Osteocyte (in vitro differentiated cells): ENCODE data around the gene ZMIZ1. TPM values are rescaled to one million over a fixed set of nuclear protein-coding genes. Genes with fewer than 3 reads are reported as not detected.

Source experiments
- DNase-seq: peaks from one replicate; pipeline ENCODE4 v3.0.0; 2021; ENCODE audit warnings: mixed read lengths; ENCODE audit not compliant: unreplicated experiment; ENCODE audit errors: extremely low spot score
- H3K27ac Mint-ChIP-seq: one replicate; pipeline ENCODE4 v1.8.0; 2021; ENCODE audit warnings: mild to moderate bottlenecking, mixed read lengths; ENCODE audit not compliant: unreplicated experiment
- H3K27me3 Mint-ChIP-seq: one replicate; pipeline ENCODE4 v1.8.0; 2021; ENCODE audit warnings: mixed read lengths; ENCODE audit not compliant: unreplicated experiment
- H3K36me3 Mint-ChIP-seq: one replicate; pipeline ENCODE4 v1.8.0; 2021; ENCODE audit warnings: mixed read lengths; ENCODE audit not compliant: unreplicated experiment
- H3K4me1 Mint-ChIP-seq: one replicate; pipeline ENCODE4 v1.8.0; 2021; ENCODE audit warnings: mixed read lengths; ENCODE audit not compliant: unreplicated experiment
- H3K4me3 Mint-ChIP-seq: one replicate; pipeline ENCODE4 v1.8.0; 2021; ENCODE audit warnings: mild to moderate bottlenecking, moderate library complexity, mixed read lengths; ENCODE audit not compliant: unreplicated experiment
- H3K9me3 Mint-ChIP-seq: one replicate; pipeline ENCODE4 v1.8.0; 2021; ENCODE audit warnings: mixed read lengths; ENCODE audit not compliant: unreplicated experiment
- CTCF ChIP-seq: fragments of 200-600 bp; sonication (generic); IDR thresholded peaks from 2 replicates; pipeline ENCODE4 v1.5.0; 2021; ENCODE audit warnings: antibody characterized with exemption, mild to moderate bottlenecking, moderate library complexity
- total RNA-seq: library from RNA; stranded (reverse); gene quantifications from 2 replicates; pipeline ENCODE4 v1.2.1, GENCODE V29; 2021

Gene ZMIZ1
- total RNA-seq, 1 donor from 2014 or later: 90.5 TPM

- Mint-ChIP-seq H3K4me1 (peaks cover 65% of the 10 kb centered on the region), H3K9me3 (no peaks in the 10 kb centered on the region), H3K36me3 (peaks cover 23% of the 10 kb centered on the region), H3K27ac (peak overlapping the region; percentile 96), H3K4me3 (peak overlapping the region; percentile 32), H3K27me3 (no peaks in the 10 kb centered on the region)
- no peak for DNase-seq
- TF ChIP-seq CTCF: no peak
These were observed 68.6 kb downstream of the ZMIZ1 start for GRCh38 chr10:79137300-79137756.

- peak overlapping the region; percentile 38 for H3K4me3 Mint-ChIP-seq
- H3K9me3 Mint-ChIP-seq: no peaks in the 10 kb centered on the region
- H3K4me1 Mint-ChIP-seq: peaks cover 63% of the 10 kb centered on the region
- H3K27me3 Mint-ChIP-seq: no peaks in the 10 kb centered on the region
- H3K36me3 Mint-ChIP-seq: peaks cover 26% of the 10 kb centered on the region
- TF ChIP-seq CTCF: no peak
- H3K27ac Mint-ChIP-seq: peak overlapping the region; percentile 96
- DNase-seq: no peak
These were observed 69.1 kb downstream of the ZMIZ1 start for GRCh38 chr10:79137826-79138225.

DNA sequence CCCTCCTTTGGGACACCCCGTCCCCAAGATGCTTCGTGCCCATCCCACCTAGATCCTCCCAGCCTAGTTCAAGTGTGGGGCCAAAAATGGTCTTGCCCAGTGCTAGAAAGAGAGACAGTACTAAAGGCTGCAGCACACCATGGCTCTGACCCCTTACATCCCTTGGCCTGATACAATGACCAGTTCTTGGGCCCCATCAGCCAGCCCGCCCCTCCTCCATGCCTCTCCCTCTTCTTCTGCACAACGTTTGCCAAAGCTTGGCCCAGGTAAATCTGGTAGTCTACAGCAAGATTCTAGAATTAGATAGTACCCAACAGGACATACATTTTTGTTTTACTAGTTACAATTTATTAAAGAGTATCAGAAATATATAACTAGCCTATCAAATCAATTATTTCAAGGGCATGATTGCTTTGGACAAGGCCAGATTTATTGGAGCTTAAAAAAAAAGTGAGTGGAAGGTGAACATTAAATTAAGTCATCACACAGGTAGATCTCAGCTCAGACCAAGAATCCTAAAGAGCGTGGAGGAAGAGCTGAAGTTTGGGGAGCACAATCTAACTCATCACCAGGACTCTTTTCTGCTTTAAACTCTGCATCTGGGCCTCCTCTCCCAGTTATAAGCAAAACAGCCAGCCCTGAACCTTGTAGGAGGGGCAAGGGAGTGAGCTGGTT is 69.8 kb downstream of the ZMIZ1 start:
- H3K4me3 Mint-ChIP-seq: peak overlapping the region; percentile 8
- H3K36me3 Mint-ChIP-seq: peaks cover 29% of the 10 kb centered on the region
- no peak for TF ChIP-seq CTCF
- no peak for DNase-seq
- H3K27ac Mint-ChIP-seq: peak overlapping the region; percentile 96
- H3K27me3 Mint-ChIP-seq: no peaks in the 10 kb centered on the region
- peaks cover 56% of the 10 kb centered on the region for H3K4me1 Mint-ChIP-seq
- no peaks in the 10 kb centered on the region for H3K9me3 Mint-ChIP-seq

DNA sequence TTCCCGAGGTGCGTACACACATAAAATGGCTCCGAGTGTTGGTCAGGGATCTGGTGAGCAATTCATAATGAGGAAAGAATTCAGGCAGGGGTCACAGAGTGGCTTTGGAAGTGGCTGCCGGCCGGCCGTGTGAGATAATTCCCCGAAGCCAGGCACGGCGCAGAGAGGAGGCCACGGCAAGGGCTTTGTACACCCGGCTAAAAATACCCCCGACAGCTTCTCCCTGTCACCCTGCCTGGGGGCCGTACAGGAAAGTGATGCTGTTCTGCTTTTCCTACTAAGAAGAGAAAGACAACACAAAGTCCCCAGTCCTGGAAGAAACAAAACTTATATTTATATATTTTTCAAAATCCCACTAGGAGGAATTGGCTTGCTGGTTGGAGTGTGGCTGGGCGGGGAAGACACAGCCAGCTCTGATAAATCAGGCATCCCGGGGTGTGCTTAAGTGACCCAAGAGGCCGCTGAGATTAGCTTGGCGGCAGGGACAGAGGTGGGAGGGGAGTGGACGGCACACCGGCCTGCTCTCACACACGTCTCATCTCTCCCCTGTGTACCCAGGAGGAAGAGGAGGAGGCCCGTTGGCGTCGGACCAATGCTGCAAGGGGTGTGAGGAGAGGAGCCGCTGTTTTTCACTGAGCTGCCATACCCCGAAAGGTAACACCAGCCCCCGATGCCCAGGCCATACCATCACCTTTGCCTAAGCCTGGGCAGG is 70.5 kb downstream of the ZMIZ1 start:
- Mint-ChIP-seq H3K9me3 (no peaks in the 10 kb centered on the region), H3K27ac (peak overlapping the region; percentile 96), H3K36me3 (peaks cover 29% of the 10 kb centered on the region), H3K4me3 (peak overlapping the region; percentile 8), H3K4me1 (peaks cover 55% of the 10 kb centered on the region), H3K27me3 (no peaks in the 10 kb centered on the region)
- no peak for TF ChIP-seq CTCF
- no peak for DNase-seq

- Mint-ChIP-seq H3K27ac (peak overlapping the region; percentile 96), H3K9me3 (no peaks in the 10 kb centered on the region), H3K4me1 (peaks cover 64% of the 10 kb centered on the region), H3K4me3 (no peak overlapping the region), H3K27me3 (no peaks in the 10 kb centered on the region), H3K36me3 (peaks cover 29% of the 10 kb centered on the region)
- no peak for TF ChIP-seq CTCF
- DNase-seq: no peak
These were observed 71.5 kb downstream of the ZMIZ1 start for GRCh38 chr10:79140085-79140793.
